Stimulated activated CD4-positive, alpha-beta T cell treated with anti-CD3 and anti-CD28 coated beads, Interleukin-12 subunit alpha, Interleukin-12 subunit beta, amount 100 ng/mL, for 48 hours (primary cell): ENCODE results near the gene FAM47E.
"Not testable (repeated sequence)": the region's sequence is repeated elsewhere in the genome, so short reads cannot be mapped to it uniquely, and the experiment has no call there.

Experiments
- DNase-seq, 3 donors: peaks; one replicate each; pipeline ENCODE4 v3.0.0-alpha.2; 2020; ENCODE audit warnings: low read depth in 2 of 3, low spot score in 1 of 3

Gene FAM47E

DNA sequence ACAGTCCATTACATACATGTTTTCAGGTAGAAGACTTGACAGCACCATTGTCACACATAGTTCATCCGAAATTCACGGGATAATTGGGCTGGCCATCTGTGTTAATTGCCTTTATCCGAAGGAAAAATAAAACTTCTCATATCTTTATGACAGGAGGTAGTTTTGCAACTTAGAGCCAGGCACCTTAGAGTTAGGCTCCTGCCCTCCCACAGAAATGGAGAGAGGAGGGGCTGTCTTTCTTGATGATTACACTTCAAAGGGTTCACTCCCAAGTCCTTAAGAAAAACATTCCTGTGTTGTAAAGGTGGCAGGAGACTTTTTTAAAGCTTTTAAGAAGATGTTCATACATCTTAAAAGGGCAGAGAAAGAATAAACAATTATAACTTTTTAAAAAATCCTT lies 27.4 kb upstream of the FAM47E start:
- no peak for DNase-seq

DNA sequence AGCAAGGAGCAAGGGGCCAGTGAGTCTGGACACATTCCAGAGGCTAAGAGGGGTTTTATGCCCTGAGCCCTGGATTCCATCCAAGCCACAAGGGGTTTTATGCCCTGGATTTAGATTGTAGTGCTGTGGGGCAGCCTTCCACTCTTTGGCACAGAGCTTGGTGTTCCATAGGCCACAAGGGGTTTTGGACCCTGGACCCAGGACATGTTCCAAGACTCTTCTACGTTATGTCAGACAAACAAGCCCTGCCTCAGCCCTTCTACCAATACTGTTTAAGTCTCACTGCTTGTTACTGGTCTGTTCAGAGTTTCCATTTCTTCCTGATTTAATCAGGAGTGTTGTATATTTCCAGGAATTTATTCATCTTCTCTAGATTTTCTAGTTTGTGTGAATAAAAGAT lies 25.1 kb upstream of the FAM47E start:
- no peak for DNase-seq

DNA sequence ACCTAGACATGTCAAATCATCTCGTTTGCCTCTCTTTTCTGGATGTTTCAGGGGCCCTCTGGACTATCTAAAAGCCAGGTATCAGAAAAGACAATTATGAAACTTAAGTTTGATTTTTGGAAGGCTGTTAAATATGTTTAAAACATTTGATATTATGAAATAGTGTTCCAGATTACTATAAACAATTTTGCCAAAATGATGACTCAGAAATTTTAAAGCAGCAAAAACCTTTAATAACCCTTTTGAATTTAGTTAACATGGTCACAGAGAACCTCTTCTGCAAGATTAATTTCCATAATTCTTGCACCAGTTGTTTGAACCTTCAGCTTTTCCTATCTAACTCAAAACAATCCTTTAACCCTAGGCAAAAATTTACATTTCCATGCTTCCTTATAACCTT lies 18.8 kb upstream of the FAM47E start:
- no peak for DNase-seq

DNA sequence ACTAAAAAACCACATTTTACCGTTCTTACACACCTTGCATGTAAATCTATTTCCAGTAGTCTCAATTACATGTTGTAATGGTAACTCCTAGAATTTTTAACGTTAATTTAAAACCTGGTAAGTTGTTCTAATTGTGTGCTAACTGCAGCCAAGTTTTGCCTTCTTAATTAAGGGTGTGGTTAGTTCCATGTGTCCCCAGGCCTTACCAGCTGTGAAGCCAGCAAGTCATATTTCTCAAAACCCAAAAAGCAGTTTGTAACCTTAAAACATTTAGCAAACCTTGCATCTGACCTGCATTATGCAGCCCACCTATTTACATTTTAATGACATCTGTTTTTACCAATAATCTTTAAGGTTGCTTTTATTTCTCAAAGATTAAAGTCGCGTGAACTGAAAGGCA lies 18.4 kb upstream of the FAM47E start:
- DNase-seq, result no peak

DNA sequence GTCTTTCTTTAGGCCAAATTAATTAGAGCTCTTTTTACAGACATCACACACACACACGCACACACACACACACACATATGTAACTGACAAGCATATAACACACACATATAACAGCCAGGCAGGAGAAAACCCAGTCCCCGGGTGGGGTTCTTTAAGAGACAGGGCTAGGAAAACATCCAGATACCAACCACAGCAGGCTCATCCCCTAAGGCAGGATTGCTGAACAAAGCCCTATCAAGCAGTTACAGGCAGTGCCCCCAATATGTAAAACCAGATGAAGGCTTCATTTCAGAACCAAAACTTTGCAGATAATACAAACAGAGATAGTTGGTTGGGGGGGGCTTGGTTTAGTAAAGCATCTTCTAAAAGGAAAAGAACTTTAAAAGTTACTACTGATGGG lies 18.0 kb upstream of the FAM47E start:
- no peak for DNase-seq

DNA sequence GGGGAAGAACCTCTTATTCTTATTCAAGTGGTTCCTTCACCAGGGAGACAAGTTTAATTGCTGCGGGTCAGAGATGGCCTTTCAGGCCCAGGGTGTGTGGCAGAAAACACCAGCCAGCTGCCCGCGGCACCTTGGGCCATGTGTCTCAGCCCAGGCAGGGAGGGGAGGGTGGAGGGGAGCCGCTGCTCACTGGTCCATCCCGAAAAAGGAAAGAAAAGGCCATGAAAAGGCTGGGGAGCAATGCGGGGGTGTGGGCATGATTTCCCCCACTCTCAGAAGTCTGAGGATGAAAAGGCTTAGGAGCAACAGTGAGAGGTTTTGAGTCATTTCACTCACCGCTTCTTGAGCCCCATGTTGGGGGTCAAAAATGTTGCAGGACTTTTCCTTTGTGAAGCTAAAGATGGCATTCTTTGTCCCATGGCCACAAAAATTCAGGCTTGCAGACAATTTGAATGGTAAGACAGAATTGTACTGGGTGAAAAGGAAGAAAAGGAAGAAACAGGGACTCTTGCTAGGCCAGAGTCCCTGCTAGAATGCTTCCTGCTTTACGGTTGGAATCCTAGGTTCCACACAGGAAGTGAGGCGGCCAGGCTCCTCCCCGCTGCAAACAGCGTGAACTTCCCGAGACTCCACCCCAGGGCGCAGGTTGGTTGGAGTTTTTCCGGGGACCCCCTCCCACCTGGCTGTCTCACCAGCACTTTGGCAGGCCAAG lies 17.4 kb upstream of the FAM47E start:
- DNase-seq, result no peak

DNA sequence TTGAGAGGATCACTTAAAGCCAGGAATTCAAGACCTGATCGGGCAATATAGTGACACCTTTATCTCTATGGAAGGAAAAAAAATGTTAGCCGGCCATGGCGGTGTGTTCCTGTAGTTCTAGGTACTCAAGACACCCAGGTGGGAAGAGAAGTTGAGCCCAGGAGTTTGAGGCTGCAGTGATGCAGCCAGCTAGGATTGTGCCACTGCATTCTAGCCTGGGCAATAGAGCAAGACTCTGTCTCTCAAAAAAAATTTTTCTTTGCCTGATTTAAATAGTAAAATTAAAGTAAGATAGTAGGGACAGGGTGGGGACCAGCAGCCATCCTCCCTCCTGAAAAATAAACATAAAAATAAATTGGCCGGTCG lies 16.9 kb upstream of the FAM47E start:
- no peak for DNase-seq

DNA sequence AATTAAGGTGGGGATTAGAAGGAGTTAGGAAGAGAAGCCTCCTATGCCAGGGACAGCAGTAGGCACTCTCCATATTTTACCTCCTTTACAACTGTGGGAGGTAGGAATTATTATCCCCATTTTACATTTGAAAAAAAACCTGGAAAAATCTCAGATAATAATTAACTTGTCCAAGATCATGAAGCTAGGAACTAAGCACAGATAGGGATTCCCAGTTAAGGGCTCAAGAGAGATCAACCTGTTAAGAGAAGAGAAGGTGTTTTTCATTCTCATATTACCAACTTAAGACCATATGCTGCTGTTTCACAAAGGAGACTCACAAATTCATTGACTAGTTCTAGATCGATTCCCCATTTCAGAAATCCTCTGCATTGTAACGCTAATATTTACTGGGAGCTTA lies 16.1 kb upstream of the FAM47E start:
- DNase-seq, result no peak

DNA sequence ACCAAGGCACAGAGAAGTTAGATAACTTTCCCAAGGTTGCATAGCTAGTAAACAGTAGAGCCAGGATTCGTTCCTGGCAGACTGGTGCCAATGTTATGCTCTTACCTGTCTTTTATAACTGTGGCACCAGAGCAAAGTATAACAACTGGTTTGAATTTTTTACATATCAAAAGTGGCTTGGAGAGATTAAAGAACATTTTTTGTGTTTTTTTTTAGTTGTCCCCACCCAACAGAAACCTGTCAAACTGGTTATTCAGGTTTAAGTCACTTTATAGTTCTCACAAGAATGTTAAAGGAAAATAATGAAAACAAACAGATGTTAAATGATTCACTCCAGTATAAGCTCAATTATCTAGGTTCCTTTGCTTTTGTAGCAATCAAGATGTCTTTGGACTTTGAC lies 15.6 kb upstream of the FAM47E start:
- no peak for DNase-seq

DNA sequence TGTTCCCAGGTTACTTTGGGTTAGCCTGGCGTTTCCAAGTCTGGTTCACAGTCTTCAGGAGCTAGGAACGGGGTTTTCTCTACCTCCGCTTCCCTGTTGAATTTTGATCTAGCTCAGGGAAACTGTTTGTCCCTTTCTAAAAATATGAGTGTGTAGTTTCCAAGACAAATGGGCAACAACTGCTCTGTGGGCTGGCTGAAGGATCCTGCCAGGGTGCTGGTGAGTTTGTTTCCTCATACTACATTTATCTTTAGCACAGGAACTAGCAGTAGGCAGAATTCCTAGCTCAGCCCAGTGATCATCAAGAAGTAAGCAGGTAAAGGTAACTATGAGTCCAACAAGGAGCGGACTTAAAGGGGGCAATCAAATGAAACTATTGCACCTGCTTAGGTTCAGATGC lies 13.3 kb upstream of the FAM47E start:
- no peak for DNase-seq

DNA sequence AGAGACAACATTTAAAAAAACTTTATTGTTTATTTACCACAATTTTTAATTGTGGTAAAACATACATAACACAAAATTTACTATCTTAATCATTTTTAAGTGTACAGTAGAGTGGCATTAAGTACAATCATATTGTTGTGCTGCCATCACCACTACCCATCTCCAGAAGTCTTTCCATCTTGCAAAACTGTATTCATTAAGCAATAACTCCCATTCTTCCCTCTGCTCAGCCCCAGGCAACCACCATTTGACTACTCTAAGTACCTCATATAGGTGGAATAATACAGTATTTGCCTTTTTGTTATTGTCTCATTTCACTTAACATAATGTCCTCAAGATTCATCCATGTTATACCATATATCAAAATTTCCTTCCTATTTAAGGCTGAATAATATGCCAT lies 12.8 kb upstream of the FAM47E start:
- DNase-seq, result no peak

DNA sequence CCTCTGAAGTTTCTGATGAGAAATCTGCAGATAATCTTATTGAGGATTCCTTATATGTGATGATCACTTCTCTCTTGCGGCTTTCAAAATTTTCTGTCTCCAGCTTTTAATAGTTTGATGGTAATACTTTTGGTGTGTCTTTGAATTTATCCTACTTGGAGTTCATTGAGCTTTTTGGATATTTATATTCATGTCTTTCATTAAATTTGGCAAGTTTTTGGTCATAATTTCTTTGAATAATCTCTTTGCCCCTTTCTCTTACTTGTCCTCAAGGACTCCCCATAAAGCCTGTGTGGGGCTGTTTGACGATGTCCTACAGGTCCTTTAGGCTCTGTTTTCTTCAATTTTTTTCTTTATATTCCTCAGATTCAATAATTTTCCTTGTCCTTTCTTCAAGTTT lies 11.3 kb upstream of the FAM47E start:
- no peak for DNase-seq

DNA sequence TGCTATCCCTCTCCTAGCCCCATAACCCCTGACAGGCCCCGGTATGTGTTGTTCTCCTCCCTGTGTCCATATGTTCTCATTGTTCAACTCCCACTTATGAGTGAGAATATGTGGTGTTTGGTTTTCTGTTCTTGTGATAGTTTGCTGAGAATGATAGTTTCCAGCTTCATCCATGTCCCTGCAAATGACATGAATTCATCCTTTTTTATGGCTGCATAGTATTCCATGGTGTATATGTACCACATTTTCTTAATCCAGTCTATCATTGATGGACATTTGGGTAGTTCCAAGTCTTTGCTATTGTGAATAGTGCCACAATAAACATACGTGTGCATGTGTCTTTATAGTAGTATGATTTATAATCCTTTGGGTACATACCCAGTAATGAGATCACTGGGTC lies 7.6 kb upstream of the FAM47E start:
- not testable (repeated sequence) for DNase-seq

DNA sequence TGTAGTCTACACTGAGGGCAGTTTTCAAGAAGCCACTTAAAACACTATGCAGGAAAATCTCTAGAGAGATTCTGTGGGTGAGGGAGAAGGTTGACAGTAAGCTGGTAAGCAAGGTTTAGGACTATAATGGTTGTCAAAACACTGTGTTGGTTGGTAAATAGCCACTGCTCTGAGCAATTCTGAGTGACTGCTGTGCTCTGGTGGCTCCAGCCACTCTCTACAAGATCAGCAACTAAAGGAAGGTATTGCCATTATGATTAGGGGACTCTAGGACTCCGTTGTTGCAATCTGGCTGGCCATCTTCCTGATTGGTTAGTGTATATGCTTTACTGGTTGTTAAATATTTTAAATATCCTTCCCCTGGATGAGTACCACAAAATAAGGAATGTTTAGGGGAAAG lies 5.5 kb upstream of the FAM47E start:
- DNase-seq, result no peak

DNA sequence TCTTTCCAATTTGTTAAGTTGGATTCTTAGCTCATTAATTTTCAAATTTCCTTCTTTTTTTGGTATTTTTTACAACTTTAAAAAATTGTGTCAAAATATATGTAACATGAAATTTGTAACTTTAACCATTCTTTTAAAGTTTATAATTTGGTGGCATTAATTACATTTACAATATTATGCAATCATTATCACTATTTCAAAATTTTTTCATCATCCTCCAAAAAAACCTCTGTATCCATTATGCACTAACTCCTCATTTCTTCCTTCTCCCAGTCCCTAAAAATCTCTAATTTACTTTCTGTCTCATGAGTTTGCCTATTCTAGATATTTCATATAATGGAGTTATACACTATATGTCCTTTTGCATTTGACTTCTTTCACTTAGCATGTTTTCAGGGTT lies 4.7 kb upstream of the FAM47E start:
- DNase-seq, result no peak

DNA sequence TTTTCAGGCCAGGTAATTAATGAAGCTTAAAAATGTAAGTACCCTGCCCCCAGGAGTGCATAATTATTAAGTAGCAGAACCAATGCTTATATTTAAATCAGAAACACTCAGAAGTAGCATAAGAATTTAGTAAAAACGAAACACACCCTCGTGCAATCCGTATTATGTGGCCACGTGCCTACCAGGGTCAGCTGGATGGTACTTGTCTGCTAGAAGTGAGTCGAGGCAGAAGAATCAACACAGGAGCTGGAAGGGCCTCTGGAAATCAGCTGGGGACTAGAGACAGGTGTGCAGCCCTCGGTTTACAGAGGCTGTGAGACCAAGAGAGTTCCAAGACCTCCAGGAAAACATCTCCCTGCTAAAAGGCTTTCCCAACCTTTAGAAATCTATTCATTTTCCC lies 559 bp upstream of the FAM47E start:
- DNase-seq, result no peak

DNA sequence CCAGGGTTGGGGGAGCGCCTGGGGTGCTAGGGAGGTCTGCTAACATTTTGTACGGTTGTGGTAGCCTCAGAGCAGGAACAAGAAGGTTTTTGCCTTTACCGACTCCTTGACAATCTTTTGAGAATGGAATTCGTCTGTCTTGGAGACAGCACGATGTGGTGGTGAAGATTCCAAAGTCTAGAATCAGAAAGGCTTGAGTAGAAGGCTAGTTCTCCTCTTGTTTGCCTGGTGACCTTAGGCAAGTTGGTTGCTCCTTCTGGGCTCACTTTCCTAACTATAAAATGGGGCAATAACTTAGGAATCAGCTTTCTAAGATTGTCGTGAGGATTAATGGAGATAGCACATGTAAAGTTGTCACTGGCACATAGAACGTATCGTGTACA lies 741 bp downstream of the FAM47E start:
- DNase-seq, result no peak

DNA sequence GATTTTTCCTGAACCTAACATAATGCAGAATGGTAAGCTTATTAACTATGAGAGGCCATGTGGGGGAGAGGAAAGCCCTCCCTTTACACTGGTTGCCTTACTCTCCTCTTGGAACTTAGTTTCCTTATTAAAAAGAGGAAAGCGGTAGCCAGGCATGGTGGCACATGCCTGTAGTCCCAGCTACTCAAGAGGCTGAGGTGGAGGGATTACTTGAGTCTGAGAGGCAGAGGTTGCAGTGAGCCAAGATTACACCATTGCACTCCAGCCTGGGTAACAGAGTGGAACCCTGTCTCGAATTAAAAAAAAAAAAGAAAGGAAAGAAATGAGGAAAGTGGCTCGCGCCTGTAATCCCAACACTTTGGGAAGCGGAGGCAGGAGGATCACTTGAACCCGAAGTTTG lies 2.0 kb downstream of the FAM47E start:
- DNase-seq, result no peak

DNA sequence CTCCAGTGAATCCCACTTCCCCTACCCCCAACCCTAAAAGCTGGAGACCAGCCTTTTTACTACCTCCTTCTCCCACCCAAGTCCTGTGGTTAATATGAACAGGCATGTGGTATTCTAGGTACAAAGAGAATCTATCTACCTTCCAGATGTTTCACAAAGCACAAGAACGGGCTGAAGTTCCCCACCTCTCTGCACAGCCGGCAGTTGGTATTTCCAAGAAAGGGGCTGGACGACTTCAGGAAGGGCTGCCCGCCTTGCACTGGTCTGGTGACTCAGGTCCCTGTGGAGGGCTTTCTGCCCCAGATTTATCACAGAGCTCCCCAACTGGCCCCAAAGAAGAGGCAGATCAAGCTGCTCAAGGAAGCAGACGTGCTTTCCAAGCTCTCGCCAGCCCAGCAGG lies 4.5 kb downstream of the FAM47E start:
- no peak for DNase-seq

DNA sequence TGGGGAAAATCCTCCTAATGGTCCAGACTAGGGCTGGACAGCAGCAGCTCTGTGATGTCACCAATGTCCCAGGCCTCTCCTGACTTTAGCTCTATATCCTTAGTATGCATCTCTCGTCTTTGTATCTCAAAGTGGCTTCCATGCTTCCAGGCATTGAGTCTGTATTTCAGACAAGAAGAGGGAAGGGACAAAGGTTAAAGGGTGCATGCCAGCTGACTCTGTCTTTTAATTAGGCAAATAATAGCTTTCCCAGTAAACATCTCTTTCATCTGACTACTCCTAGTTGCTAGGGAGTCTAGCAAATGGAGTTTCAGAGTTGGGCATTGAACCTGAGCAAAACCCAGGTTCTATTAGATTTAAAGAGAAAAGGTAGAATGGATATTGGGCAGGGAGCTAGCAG lies 5.4 kb downstream of the FAM47E start:
- DNase-seq, result no peak

DNA sequence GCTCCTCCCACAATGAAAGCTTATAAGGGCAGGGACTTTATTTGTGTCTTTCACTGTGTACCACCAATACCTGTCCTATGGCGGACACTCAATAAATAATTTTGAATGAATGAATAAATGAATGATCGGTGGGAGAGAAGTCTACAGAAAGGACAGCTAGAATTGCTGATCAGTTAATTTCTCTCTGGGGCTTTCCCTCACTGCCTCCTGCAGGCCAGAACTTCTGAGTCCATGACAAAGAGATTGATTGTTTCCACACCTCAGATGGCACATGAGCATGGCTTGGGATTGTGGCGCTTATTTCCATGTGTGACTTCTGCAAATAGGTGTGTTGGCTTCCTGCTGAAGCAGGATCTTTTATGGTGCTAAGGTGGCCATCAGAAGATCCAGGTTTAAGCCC lies 6.3 kb downstream of the FAM47E start:
- no peak for DNase-seq

DNA sequence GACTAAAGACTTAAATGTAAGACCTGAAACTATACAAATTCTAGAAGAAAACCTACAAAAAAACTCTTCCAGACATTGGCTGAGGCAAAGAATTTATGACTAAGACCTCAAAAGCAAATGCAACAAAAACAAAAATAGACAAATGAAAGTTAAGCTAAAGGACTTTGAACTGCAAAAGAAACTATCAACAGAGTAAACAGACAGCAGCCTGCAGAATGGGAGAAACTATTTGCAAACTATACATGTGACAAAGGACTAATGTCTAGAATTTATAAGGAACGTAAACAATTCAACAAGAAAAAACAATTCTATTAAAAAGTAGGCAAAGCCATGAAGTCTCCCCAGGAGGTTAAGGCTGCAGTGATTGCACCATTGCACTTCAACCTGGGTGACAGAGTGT lies 9.1 kb downstream of the FAM47E start:
- no peak for DNase-seq

DNA sequence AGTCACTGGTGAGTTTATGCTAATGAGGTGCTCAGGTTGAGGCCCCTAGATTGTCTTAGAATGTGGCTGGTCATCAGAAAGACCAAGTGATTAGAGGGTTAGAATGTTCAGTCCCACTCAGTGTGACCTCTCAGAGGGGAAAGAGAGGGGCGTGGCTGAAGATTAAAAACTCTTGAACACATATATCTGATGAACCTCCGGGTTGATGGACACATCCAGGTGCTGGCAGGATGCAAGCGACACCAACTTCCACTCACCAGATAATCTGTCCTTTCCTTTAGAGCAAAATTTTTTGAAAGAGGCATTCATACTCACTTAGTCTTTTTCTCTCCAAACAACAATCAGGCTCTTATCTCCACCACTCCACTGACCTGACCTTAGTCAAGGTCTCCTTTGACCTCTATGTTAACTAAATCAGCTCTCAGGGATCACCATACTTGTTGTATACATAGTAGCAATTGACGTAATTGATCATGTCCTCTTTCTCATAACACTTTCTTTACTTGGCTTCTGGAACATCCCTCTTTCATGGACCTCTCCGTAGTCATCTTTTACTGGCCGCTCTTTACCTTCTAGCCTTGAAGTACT lies 14.2 kb downstream of the FAM47E start:
- no peak for DNase-seq

DNA sequence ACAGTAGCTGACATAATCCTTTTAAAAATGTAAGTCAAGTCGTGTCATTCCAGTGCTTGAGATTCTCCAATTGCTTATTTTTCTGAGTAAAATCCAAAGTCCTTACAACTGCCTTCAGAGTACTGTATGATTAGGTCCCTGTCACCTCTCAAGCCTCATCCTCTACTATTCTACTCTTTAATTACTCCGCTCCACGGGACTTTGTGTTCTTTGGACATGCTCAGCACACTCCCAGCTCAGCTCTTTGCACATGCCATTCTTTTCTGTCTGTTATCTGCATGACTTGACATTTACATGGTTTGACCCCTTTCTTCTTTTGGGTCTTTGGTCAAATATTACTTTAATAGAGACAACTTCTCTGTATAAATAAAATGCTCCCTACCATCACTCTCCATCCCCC lies 15.1 kb downstream of the FAM47E start:
- DNase-seq, result no peak
